ENCODE measurements around the gene GPRC5C.

GPRC5C gene, protein sequence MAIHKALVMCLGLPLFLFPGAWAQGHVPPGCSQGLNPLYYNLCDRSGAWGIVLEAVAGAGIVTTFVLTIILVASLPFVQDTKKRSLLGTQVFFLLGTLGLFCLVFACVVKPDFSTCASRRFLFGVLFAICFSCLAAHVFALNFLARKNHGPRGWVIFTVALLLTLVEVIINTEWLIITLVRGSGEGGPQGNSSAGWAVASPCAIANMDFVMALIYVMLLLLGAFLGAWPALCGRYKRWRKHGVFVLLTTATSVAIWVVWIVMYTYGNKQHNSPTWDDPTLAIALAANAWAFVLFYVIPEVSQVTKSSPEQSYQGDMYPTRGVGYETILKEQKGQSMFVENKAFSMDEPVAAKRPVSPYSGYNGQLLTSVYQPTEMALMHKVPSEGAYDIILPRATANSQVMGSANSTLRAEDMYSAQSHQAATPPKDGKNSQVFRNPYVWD

DNA sequence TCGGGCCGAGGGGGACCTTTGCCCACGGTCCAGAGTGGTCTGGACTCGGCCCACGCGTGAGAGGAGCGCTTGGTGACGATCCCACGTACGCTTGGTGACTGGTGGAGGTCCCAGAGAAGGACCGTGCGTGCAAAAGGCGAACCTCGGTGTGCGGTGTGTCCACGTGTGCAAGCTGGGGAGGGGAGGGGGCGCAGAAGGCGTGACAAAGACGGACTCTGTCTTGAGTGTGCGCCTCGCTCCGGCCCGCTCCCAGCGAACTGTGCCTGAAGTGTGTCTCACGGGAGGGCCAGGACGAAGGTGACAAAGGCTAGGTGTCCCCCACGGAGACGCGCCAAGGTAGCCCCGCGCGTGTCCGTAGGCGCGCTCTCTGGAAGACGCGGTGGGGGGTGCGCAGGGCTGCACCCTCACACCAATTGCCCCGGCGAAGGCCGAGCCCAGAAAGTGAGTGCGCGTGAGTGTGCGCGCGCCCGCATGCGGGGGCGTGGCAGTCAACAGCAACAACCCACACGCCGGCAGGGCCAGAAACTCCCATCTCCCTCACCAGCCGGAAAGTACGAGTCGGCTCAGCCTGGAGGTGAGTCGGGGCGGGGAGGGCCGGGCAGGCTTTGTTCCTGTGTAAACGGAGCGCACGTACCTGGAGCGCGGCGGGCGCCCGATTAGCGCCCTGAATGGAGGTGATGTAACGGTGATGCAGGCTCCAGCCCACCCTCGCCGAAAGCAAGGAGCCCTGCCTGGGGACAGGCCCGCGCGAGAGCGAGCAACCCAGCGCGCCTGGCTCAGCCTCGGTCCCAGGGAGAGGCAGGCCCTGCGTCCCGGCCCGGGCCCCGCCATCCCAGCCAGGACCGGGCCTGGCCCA is at the start of gene GPRC5C:
Gene GPRC5C (plus strand): TSS at position 521 of the 856 bp plus-strand sequence. CDS start 7,689 bp downstream, outside the sequence.
- TF ChIP-seq GATA3 (IDR thresholded peaks at IDR 0.05; ENCODE audit: low read depth, low read length) = no peak
- TF ChIP-seq GATA2 (IDR thresholded peaks at IDR 0.05; ENCODE audit: low read depth, low read length) = no peak

DNA sequence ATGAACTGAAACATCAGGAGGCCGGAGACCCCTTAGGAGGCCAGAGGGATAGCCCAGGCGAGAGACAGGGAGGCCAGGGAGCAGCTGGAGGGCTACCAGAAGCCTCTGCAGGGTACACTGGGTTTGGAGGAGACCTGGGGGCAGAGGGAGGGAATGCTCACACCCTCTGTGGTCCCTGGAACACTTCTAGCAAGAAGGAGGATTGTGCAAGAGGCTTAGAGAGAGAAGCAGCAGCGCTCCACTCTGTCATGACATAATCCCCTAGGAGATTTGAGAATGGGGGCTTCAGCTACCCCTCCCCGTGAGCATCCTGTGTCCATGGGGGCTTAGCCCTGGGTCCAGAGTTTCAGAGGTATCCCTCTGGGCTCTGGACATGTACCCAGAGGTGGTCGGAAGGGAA is 48.7 kb upstream of the GPRC5C start:
- TF ChIP-seq GATA3 (IDR thresholded peaks at IDR 0.05; ENCODE audit: low read depth, low read length) = no peak

DNA sequence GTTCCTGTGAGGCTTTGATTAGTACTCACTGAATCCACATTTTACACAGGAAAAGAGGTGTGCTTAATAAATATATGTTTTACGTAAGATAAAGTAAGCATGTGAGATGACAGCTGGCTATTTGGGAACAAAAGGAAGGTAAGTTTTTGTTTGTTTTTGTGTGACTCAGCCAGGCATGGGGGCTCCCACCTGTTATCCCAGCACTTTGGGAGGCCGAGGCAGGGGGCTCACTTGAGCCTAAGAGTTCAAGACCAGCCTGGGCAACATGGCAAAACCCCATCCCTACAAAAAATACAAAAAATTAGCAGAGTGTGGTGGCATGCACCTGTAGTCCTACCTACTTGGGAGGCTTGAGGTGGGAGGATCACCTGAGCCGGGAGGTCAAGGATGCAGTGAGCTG is 46.7 kb upstream of the GPRC5C start:
- TF ChIP-seq GATA3 (IDR thresholded peaks at IDR 0.05; ENCODE audit: low read depth, low read length) (no peak), GATA2 (IDR thresholded peaks at IDR 0.05; ENCODE audit: low read depth, low read length) (no peak)

DNA sequence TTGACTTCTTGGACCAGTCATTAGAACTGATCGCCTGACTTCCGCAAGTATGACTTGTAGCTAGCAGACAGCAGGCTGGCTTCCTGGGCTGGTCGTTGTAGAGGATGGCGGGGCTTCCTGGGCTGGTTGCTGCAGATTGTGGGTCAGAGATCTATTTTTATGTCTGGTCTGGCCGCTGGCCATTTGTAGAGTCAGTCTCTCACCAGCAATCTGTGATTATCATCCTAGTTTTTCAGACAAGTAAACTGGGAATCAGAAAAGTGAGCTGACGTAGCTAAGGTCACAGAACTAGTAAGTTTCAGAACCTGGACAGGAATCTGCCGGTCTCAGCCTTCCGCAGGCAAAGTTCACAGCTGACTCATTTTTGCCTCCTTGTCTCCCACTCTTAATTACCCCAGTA is 45.5 kb upstream of the GPRC5C start:
- TF ChIP-seq GATA3 (IDR thresholded peaks at IDR 0.05; ENCODE audit: low read depth, low read length) = no peak

DNA sequence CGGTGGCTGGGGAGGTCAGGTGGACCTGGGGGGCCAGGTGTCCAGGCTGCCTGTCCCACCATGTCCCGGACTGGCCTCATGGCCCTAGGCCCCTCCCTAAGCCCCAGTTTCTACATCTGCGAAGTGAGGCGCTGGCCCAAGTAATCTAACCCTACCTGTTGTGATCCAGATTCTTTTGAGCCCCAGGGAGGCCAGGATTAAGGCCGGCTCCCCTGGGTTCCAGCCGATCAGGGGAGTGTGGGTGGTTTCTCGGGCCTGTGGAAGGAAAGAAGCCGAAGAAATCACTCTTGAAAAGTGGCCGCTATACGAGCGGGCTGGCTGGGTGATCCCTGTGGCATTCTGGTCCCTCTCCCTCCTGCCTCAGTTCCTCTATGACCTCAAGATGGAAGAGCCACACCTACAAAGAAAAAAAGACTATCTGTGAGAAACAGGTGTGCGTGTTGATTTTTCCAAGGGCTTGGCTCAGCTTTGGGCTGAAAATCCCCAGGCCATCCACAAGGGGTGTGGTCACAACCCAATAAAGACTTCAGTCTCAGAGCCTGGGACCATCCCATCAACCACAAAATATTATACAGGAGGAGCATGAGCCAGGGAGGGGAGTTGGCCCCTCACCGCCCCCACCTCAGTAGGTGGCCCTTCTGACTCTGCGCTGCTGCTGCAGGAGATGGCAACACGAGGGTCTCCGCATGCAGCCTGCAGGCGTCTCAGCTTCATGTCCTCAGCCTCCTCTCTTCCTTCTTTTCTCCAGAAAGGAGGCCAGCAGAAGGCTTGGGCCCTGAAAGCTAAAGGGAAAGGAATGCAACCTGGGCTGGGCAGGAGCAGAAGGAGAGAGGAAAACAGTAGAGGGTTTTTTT is 44.3 kb upstream of the GPRC5C start:
- TF ChIP-seq GATA3 (IDR thresholded peaks at IDR 0.05; ENCODE audit: low read depth, low read length) (no peak), GATA2 (IDR thresholded peaks at IDR 0.05; ENCODE audit: low read depth, low read length) (no peak)

DNA sequence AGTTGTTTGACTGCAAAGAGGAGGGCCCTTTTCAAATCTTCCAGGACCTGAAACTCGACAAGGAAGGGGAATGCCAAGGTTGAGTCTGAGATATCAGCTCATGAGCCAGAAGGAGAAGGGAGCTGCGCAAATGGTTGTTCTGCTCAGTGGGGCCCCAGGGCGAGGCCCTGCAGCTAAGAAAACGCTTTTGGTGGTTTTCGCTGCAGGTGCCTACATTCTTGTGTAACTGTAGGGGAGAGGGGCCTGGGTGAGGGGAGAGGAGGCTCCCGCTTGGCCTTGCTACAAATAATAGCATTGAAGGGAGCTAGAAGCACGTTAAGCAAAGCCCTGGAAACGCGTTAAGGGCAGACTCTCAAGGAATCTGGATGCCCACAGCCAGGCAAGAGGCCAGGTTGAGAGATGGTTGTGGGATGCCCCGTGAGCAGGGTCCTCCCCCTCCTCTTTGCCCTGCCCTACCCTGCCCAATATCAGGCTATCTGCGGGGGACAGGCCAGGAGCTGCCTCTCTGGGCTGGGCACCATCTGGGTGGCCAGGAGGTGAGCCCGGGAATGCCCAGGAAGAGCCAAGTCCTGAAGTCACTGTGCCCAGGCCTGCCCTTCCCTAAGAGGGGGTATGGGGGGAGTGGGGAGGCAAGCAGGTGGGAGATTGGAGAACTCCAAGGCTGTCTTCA is 42.7 kb upstream of the GPRC5C start:
- TF ChIP-seq GATA2 (IDR thresholded peaks at IDR 0.05; ENCODE audit: low read depth, low read length) (no peak), GATA3 (IDR thresholded peaks at IDR 0.05; ENCODE audit: low read depth, low read length) (no peak)

DNA sequence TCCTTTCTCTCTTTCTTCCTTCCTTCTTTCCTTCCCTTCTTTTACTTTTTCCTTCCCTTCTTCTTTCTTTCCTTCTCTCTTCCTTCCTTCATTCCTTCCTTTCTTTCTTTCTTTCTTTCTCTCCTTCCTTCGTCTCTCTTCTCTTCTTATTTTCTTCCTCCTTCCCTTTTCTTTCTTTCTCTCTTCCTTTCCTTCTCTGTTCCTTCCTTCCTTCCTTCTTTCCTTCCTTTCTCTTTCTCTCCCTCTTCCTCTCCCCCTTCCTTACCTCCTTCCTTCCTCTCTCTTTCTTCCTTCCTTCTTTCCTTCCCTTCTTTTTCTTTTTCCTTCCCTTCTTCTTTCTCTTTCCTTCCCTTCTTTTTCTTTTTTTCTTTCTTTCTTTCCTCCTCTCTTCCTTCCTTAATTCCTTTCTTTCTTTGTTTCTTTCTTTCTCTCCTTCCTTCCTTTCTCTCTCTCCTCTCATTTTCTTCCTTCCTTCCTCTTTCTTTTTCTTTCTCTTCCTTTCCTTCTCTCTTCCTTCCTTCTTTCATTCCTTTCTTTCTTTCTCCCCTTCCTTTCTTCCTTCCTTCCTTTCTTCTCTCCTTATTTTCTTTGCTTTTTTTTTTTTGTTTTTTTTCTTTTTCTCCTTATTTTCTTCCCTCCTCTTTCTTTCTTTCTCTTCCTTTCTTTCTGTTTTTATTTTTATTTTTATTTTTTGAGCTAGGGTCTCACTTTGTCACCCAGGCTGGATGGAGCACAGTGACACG is 41.8 kb upstream of the GPRC5C start:
- no peak for TF ChIP-seq GATA2 (IDR thresholded peaks at IDR 0.05; ENCODE audit: low read depth, low read length)
- no peak for TF ChIP-seq GATA3 (IDR thresholded peaks at IDR 0.05; ENCODE audit: low read depth, low read length)

DNA sequence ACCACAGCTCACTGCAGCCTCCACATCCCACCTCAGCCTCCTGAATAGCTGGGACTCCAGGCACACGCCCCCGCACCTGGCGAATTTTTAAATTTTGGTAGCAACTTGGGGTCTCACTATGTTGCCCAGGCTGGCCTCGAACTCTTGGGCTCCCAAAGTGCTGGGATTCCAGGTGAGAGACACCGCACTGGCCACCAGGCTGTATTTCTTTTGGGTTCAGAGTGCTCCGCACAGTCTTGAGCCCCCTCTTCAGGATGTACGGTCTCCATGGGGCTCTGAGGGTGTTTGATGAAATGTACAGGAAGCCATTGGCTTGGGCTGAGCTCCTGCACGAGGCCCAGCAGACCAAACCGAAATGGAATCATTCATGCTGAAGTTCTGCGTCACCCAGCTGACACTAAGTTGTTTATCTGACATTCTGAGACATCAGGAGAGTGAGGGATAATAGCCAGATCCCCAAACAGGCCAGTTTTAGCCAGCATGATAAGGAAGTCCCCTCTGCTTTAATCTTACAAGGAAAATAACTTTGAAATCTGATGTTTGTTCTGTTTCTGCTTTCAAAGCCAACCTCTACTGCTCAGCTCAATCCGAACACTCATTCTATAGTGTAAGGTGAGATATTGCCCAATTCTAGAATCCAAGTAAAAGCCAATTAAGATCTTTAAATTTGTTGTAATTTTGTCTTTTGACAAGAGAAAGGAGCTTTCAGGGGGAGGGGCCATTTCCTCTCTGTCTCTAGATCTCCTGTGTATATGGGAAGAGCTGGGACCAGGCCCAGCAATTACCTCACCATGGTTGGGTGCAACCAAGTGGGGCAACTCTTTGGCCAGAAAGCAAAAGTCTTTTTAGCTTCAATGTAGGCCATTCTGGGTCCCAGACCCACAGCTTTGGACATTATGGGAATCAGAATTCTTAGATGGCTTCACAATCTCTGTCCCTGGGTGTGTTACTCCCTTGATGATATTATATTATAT is 40.9 kb upstream of the GPRC5C start:
- TF ChIP-seq GATA3 (IDR thresholded peaks at IDR 0.05; ENCODE audit: low read depth, low read length) = no peak
- no peak; the same call in 1 of the 2 replicates for TF ChIP-seq GATA2 (IDR thresholded peaks at IDR 0.05; ENCODE audit: low read depth, low read length)

DNA sequence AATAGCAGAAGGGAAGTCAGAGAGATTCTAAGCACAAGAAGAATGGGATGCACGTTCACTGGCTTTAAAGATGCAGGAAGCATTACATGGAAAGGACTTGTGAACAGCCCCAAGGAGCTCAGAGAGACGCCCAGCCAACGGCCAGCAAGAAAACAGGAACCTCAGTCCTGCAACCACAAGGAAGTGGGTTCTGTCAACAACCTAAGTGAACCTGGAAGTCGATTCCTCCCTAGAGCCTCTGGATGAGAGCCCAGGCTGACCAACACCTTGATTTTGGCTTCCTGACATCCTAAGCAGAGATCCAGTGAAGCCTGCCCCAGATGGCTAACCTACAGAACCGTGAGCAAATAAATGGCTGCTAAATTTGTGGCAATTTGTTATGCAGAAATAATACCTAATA is 40.1 kb upstream of the GPRC5C start:
- no peak for TF ChIP-seq GATA2 (IDR thresholded peaks at IDR 0.05; ENCODE audit: low read depth, low read length)
- TF ChIP-seq GATA3 (IDR thresholded peaks at IDR 0.05; ENCODE audit: low read depth, low read length) = no peak

DNA sequence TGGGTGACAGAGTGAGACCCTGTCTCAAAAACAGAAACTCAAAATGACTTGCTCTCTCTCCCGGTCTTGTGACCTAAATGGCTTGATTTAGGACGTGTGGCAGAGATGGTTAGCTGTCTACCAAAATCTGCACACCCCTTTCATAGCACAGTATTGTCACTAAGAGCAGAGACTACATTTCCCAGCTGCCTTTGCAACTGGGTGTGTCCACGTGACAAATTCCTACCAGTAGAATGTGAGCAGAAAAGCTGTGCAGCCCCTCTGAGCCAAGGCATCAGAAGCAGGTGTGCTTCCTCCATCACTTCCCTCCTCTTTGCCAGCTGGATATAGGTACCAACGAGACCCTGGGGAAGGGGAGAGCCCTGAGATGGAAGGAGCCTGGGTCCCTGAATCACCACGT is 39.0 kb upstream of the GPRC5C start:
- no peak for TF ChIP-seq GATA2 (IDR thresholded peaks at IDR 0.05; ENCODE audit: low read depth, low read length)
- TF ChIP-seq GATA3 (IDR thresholded peaks at IDR 0.05; ENCODE audit: low read depth, low read length) = no peak

DNA sequence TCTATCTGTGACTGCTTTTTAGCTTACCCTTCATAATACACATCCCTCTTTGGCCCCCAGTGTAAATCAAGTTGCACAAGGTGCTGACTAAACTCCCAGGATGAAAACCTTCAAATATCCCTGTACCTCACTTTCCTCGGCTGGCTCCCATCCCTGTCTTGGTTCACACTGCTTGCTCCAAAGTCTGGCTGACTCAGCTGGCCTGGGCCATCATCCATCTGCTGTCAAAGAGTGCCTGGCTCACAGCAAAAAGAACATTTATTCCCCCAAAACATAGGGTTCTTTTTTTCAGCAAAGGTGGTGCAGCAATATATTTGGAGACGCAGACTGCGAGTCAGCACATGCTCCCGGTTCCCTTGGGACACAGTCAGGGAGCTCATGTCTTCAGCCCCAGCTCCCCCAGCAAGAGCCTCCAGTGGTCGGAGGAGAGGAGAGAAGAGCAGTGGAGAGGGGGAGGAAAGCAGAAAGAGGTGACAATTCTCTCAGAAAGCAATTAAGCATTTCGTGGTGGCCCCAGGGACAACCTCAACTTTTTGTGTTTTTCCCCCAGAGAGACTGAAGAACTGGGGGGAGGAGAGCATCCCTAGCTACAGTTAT is 38.4 kb upstream of the GPRC5C start:
- TF ChIP-seq GATA3 (IDR thresholded peaks at IDR 0.05; ENCODE audit: low read depth, low read length) (no peak), GATA2 (IDR thresholded peaks at IDR 0.05; ENCODE audit: low read depth, low read length) (no peak)
